H9 (cell line): ENCODE measurements around the gene SLC35F2. TPM values are rescaled to one million over a fixed set of nuclear protein-coding genes. Genes with fewer than 3 reads are reported as not detected.

Experiments
- DNase-seq: peaks from one replicate; pipeline ENCODE4 v3.0.0-alpha.2; 2017
- H2AFZ ChIP-seq: one replicate; pipeline ENCODE4 v1.6.1; 2013; ENCODE audit warnings: mild to moderate bottlenecking, low read length, control low read depth, moderate library complexity
- H2AK5ac ChIP-seq: 2 replicates; pipeline ENCODE4 v1.6.1; 2013; ENCODE audit warnings: low read length, control low read depth, mixed read lengths; ENCODE audit not compliant: insufficient read length
- H2BK120ac ChIP-seq: one replicate; pipeline ENCODE4 v1.6.1; 2013; ENCODE audit warnings: low read depth, mild to moderate bottlenecking, low read length, control low read depth, inconsistent platforms; ENCODE audit not compliant: poor library complexity, severe bottlenecking
- H2BK12ac ChIP-seq: 2 replicates; pipeline ENCODE4 v1.6.1; 2013; ENCODE audit warnings: low read length, control low read depth, mixed read lengths, low read depth; ENCODE audit not compliant: insufficient read length
- H2BK15ac ChIP-seq: 2 replicates; pipeline ENCODE4 v1.6.1; 2013; ENCODE audit warnings: low read depth, low read length, control low read depth
- H2BK20ac ChIP-seq: one replicate; pipeline ENCODE4 v1.6.1; 2013; ENCODE audit warnings: low read depth, mild to moderate bottlenecking, low read length, control low read depth, inconsistent platforms; ENCODE audit not compliant: poor library complexity, severe bottlenecking
- H2BK5ac ChIP-seq: 2 replicates; pipeline ENCODE4 v1.6.1; 2013; ENCODE audit warnings: low read length, control low read depth, mixed read lengths; ENCODE audit not compliant: insufficient read length
- H3K14ac ChIP-seq: 2 replicates; pipeline ENCODE4 v1.6.1; 2013; ENCODE audit warnings: low read length, control low read depth; ENCODE audit not compliant: insufficient read depth
- H3K18ac ChIP-seq: 2 replicates; pipeline ENCODE4 v1.6.1; 2013; ENCODE audit warnings: low read depth, mild to moderate bottlenecking, mixed read lengths, low read length, control low read depth; ENCODE audit not compliant: insufficient read length
- H3K23ac ChIP-seq: 2 replicates; pipeline ENCODE4 v1.6.1; 2013; ENCODE audit warnings: low read length, control low read depth, mixed read lengths, low read depth; ENCODE audit not compliant: insufficient read length
- H3K23me2 ChIP-seq: 2 replicates; pipeline ENCODE4 v1.6.1; 2013; ENCODE audit warnings: low read depth, mild to moderate bottlenecking, mixed read lengths, low read length, control low read depth; ENCODE audit not compliant: insufficient read length, poor library complexity, severe bottlenecking
- H3K27ac ChIP-seq: 2 replicates; pipeline ENCODE4 v1.5.1; 2013; ENCODE audit warnings: low read length, control low read depth, mixed read lengths, low read depth; ENCODE audit not compliant: insufficient read length
- H3K27me3 ChIP-seq: 2 replicates; pipeline ENCODE4 v1.6.1; 2013; ENCODE audit warnings: low read length, control low read depth, inconsistent platforms; ENCODE audit not compliant: insufficient read depth
- H3K4ac ChIP-seq: 2 replicates; pipeline ENCODE4 v1.6.1; 2013; ENCODE audit warnings: low read depth, mild to moderate bottlenecking, control low read depth, inconsistent platforms, low read length, moderate library complexity
- H3K4me1 ChIP-seq: 2 replicates; pipeline ENCODE4 v1.6.1; 2013; ENCODE audit warnings: low read length, control low read depth, inconsistent platforms; ENCODE audit not compliant: insufficient read depth
- H3K4me2 ChIP-seq: 2 replicates; pipeline ENCODE4 v1.6.1; 2013; ENCODE audit warnings: low read length, control low read depth, mixed read lengths; ENCODE audit not compliant: insufficient read length, insufficient read depth
- H3K56ac ChIP-seq: 2 replicates; pipeline ENCODE4 v1.6.1; 2013; ENCODE audit warnings: low read depth, mild to moderate bottlenecking, mixed read lengths, low read length, control low read depth; ENCODE audit not compliant: insufficient read length
- H3K79me1 ChIP-seq: 2 replicates; pipeline ENCODE4 v1.6.1; 2013; ENCODE audit warnings: low read depth, mild to moderate bottlenecking, moderate library complexity, low read length, control low read depth, inconsistent platforms; ENCODE audit not compliant: insufficient read depth, poor library complexity, severe bottlenecking
- H3K79me2 ChIP-seq: 2 replicates; pipeline ENCODE4 v1.6.1; 2013; ENCODE audit warnings: low read length, control low read depth, inconsistent platforms; ENCODE audit not compliant: insufficient read depth
- H3K9ac ChIP-seq: 2 replicates; pipeline ENCODE4 v1.6.1; 2013; ENCODE audit warnings: low read length, control low read depth, mixed read lengths; ENCODE audit not compliant: insufficient read length; ENCODE audit errors: extremely low read depth
- H3K9me3 ChIP-seq: one replicate; pipeline ENCODE4 v1.6.1; 2013; ENCODE audit warnings: low read depth, low read length, inconsistent platforms; ENCODE audit not compliant: control insufficient read depth
- H3T11ph ChIP-seq: one replicate; pipeline ENCODE4 v1.6.1; 2013; ENCODE audit warnings: mild to moderate bottlenecking, low read length, control low read depth, inconsistent platforms
- H4K20me1 ChIP-seq: one replicate; pipeline ENCODE4 v1.6.1; 2013; ENCODE audit not compliant: control insufficient read depth, insufficient read length, insufficient read depth
- H4K5ac ChIP-seq: 2 replicates; pipeline ENCODE4 v1.6.1; 2013; ENCODE audit warnings: low read depth, mild to moderate bottlenecking, mixed read lengths, low read length, control low read depth; ENCODE audit not compliant: insufficient read length
- H4K8ac ChIP-seq: replicated peaks from 2 replicates; pipeline ENCODE4 v1.6.1; 2013; ENCODE audit warnings: low read length, control low read depth, mixed read lengths, low read depth; ENCODE audit not compliant: insufficient read length
- H4K91ac ChIP-seq: 2 replicates; pipeline ENCODE4 v1.6.1; 2013; ENCODE audit warnings: low read depth, mild to moderate bottlenecking, moderate library complexity, mixed read lengths, low read length, control low read depth; ENCODE audit not compliant: insufficient read length
- H3K27ac Mint-ChIP-seq, 3 experiments: 2 replicates in 2 of 3; 3 replicates in 1 of 3; pipeline ENCODE4 v1.8.0; 2020 to 2021; ENCODE audit warnings: mixed read lengths in 3 of 3, mild to moderate bottlenecking in 1 of 3, moderate library complexity in 1 of 3
- H3K27me3 Mint-ChIP-seq: 2 replicates; pipeline ENCODE4 v1.8.0; 2021; ENCODE audit warnings: low read depth, mild to moderate bottlenecking, moderate library complexity, mixed read lengths
- H3K36me3 Mint-ChIP-seq, 3 experiments: 2 replicates in 2 of 3; 3 replicates in 1 of 3; pipeline ENCODE4 v1.8.0; 2020 to 2021; ENCODE audit warnings: low read depth in 3 of 3, mixed read lengths in 3 of 3; ENCODE audit not compliant: insufficient read depth in 1 of 3
- H3K4me1 Mint-ChIP-seq, 2 experiments: 2 replicates each; pipeline ENCODE4 v1.8.0; 2020; ENCODE audit warnings: mixed read lengths in 2 of 2
- H3K4me3 Mint-ChIP-seq, 2 experiments: 2 replicates in 1 of 2; 3 replicates in 1 of 2; pipeline ENCODE4 v1.8.0; 2020 to 2021; ENCODE audit warnings: mild to moderate bottlenecking in 2 of 2, mixed read lengths in 2 of 2, moderate library complexity in 1 of 2
- H3K9me3 Mint-ChIP-seq, 2 experiments: 2 replicates in 1 of 2; 3 replicates in 1 of 2; pipeline ENCODE4 v1.8.0; 2020; ENCODE audit warnings: mild to moderate bottlenecking in 2 of 2, mixed read lengths in 2 of 2, moderate library complexity in 1 of 2
- WGBS: extraction: QIAGEN DNeasy Blood & Tissue Kit; methylation state at CpG from one replicate; pipeline ENCODE4 v1.1.7; 2013; ENCODE audit warnings: missing lambda C conversion rate, low lambda C conversion rate, mixed read lengths; ENCODE audit not compliant: insufficient read length; ENCODE audit errors: extremely low coverage; 5-methylcytosine and 5-hydroxymethylcytosine counted together
- total RNA-seq: library from RNA; stranded (reverse); gene quantifications from 2 replicates; pipeline ENCODE4 v1.2.1, GENCODE V29; 2021
- TF ChIP-seq, protein P1 (sequence below): fragments of 200-600 bp; sonication (generic); conservative IDR thresholded peaks from 3 replicates; pipeline ENCODE4 v1.8.0; 2021; ENCODE audit warnings: antibody characterized with exemption, mild to moderate bottlenecking

The SLC35F2 gene
- total RNA-seq, 1 experiment from 2014 or later = 24.0 TPM

DNA sequence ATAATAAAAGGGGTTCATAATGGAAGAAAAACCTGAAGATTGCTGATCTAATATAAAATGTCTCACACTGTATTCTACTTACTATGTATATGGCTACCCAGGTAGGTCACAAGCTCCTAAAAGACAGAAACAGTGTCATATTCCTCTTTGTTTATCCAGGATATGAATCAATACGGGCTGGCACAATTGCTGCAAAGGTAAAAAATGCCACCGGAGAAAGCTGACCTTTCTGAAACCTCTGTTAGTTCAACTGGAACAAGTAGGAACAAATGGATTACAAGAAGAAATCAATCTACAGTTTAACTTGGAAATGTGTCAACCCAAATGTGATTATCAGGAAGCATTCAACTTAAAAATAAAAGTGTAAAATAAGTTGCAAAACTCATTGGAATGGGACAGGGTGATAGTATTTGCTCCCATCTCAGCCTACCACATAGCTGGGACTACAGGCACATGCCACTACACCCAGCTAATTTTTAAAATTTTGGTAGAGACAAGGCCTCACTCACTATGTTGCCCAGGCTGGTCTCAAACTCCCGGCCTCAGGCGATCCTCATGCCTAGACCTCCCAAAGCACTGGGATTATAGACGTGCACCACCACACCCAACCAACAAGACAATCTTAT is 27.6 kb downstream of the SLC35F2 start:
- H3K79me2 ChIP-seq = peaks cover 3% of the 10 kb centered on the region; the same call in 1 of the 2 replicates
- H3K9ac ChIP-seq = no peak overlapping the region
- H3K4ac ChIP-seq = no peak overlapping the region
- Mint-ChIP-seq H3K9me3 (no peaks in the 10 kb centered on the region), H3K4me1 (peaks cover 22 to 33% of the 10 kb centered on the region in 2 experiments), H3K27ac (no peak overlapping the region), H3K27me3 (peaks cover 26% of the 10 kb centered on the region), H3K36me3 (no peaks in the 10 kb centered on the region), H3K4me3 (no peak overlapping the region)
- H3K23me2 ChIP-seq = no peaks in the 10 kb centered on the region
- H3K23ac ChIP-seq = no peak overlapping the region
- 0 out of 2 replicates have a peak, but pooled peaks cover 3% of the 10 kb centered on the region for H3K4me1 ChIP-seq
- no peak overlapping the region for H3K27ac ChIP-seq
- WGBS = no CpG with 5 or more reads among the region's 5 CpGs
- no peaks in the 10 kb centered on the region; the same call in 1 of the 2 replicates for H3K27me3 ChIP-seq
- H2BK120ac ChIP-seq = no peak overlapping the region
- H3K14ac ChIP-seq = no peak overlapping the region
- DNase-seq = no peak
- no peak overlapping the region for H2AFZ ChIP-seq
- H2BK12ac ChIP-seq = no peak overlapping the region
- no peaks in the 10 kb centered on the region for H4K20me1 ChIP-seq
- H2BK5ac ChIP-seq = no peak overlapping the region
- TF ChIP-seq, protein P1, sequence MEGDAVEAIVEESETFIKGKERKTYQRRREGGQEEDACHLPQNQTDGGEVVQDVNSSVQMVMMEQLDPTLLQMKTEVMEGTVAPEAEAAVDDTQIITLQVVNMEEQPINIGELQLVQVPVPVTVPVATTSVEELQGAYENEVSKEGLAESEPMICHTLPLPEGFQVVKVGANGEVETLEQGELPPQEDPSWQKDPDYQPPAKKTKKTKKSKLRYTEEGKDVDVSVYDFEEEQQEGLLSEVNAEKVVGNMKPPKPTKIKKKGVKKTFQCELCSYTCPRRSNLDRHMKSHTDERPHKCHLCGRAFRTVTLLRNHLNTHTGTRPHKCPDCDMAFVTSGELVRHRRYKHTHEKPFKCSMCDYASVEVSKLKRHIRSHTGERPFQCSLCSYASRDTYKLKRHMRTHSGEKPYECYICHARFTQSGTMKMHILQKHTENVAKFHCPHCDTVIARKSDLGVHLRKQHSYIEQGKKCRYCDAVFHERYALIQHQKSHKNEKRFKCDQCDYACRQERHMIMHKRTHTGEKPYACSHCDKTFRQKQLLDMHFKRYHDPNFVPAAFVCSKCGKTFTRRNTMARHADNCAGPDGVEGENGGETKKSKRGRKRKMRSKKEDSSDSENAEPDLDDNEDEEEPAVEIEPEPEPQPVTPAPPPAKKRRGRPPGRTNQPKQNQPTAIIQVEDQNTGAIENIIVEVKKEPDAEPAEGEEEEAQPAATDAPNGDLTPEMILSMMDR = no peak
- no peaks in the 10 kb centered on the region for H3K79me1 ChIP-seq
- H3K4me2 ChIP-seq = no peak overlapping the region
- H3K56ac ChIP-seq = no peak overlapping the region
- no peak overlapping the region for H3K18ac ChIP-seq
- no peak overlapping the region for H2BK20ac ChIP-seq
- no peak overlapping the region for H4K8ac ChIP-seq
- H4K5ac ChIP-seq = no peak overlapping the region
- no peak overlapping the region for H2AK5ac ChIP-seq
- H3K9me3 ChIP-seq = no peaks in the 10 kb centered on the region
- H4K91ac ChIP-seq = no peak overlapping the region
- no peak overlapping the region for H2BK15ac ChIP-seq
- H3T11ph ChIP-seq = no peak overlapping the region
